Tongue (tissue), 2 donors: ENCODE results near the gene COL23A1. TPM values are rescaled to one million over a fixed set of nuclear protein-coding genes. Genes with fewer than 3 reads are reported as not detected.

Experiments
- DNase-seq: peaks from one replicate; pipeline ENCODE4 v3.0.0-alpha.2; 2015
- total RNA-seq: library from RNA; depleted of rRNA; stranded (reverse); fragments of >200 nt; gene quantifications from one replicate; pipeline ENCODE4 v1.2.3, GENCODE V29; 2014

The COL23A1 gene
- total RNA-seq, 1 donor from 2014 or later: 5.4 TPM

DNA sequence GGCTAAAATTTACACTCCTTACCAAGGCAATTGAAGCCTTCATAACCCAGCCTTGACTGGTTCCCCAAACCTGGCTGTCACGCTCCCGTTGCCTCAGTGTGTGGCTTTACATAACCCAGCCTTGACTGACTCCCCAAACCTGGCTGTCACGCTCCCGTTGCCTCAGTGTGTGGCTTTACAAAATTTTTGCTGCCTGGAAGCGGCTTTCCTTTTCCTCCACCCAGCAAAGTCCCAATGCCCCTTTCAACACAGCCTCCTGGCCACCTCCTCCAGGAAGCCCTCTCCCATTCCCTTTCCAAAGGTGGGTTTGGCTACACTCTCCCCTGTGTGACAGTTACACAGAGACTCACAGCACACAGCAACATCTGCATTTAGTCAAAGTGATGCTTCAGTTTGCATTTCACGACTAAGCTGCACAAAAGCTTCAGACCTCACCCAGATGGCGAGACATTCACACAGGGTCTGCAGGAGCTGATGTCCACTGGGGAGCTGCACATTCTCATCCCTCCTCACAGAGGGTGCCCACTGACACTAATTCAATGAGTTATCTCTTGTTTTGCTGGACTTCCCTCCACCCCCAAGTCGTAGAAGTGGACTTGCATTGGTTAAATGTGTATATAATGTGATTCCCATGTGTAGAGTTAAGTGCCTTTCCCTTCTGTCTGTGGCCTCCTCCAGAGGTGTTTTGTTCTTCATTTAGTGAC, 201.0 kb downstream of the COL23A1 start:
- DNase-seq: no peak

GRCh38 chr5:178388386-178389025, 201.7 kb downstream of the COL23A1 start:
- peak; percentile 68 for DNase-seq

DNA sequence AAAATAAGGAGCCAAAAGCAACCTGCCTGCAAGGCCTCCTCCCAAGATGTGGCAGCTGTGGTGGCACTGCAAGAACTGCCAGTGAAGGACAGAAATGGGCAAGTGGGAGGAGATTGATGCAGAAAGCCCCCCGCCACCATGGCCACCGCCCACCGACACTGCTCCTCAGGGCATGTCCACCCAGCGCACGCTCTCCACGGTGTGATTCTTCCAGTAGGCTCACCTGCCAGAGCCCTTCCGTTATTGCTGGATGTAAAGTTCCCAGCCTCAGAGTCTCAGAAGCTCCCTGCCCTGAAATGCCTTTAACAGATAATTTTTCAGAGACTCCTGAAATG, 202.4 kb downstream of the COL23A1 start:
- DNase-seq: no peak

- DNase-seq: no peak
Measured at GRCh38 chr5:178387061-178387855, 202.9 kb downstream of the COL23A1 start.

- no peak for DNase-seq
Measured at GRCh38 chr5:178386336-178386931, 203.8 kb downstream of the COL23A1 start.

GRCh38 chr5:178385496-178385890, 204.7 kb downstream of the COL23A1 start:
- DNase-seq: no peak

DNA sequence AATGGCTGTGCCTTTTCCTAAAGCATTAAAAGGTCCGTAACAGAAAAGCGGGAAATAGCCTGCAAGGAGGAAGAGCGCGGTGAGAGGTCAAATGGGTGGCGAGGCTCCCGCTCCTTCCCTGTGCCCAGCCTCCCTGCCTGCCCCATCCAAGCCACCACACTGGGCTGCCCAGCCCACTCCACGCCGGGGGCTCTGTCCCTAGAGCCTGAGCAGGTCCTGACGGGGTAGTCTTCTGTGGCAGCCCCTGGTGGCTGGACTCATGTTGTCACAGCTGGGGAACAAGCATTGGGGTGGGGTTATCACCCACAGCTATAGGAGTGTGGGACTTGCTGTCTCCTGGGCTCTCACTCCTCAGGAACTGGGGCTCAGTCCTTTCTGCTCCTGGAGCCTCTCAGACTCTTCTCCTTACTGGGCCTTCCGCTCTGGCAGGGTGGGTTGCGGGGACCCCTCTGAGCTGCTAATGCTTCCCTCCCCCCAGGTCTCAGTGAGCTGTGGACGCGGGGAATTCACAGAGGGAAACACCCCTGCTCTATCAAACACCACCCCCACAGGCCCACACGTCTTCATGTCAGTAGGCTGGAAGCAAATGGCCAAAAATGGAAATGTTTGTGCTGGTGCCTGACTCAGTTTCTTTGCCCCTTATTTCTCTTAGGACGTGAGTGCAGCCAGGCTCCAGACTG, 205.2 kb downstream of the COL23A1 start:
- no peak for DNase-seq

DNA sequence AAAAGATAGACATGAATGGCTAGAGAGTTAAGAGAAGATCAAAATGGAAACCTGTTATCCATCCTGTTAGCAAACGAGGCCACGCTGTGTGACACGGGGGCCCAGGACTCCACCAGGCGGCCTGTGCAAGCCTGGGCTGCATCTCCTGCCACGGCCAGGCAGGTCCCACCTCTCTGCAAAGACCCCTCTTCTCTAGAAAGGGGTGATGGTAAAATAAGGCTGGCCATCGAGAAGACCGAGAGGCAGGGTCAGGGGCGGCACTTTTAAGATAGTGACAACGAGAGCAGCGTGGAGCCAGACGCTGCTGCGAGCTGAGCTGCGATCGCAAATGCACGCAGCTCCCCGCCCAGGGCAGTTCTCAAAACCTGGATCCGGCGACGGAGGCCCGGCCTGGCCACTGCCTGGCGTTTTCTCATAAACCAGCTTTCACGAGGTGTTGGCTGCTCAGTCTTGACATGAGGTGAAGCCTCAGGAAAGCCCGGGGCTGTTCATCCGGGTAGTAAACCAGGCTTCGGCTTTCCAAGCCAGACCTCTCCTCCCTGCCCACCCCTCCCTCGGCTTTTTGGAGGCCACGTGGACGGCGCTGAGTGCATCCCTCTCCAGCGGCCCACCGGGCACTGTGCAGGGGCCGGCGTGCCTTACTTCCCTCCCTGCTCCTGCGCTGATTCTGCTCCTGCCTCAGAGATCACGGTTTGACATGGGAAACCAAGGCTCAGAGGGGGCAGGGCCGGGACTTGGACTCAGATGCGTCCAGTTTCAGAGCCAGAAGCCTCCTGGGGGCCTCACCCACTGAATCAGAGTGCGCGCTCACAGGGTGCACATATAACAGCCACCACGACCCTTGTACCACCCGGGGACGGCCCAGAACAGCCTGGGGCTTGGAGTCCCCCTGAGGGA, 206.0 kb downstream of the COL23A1 start:
- no peak for DNase-seq

GRCh38 chr5:178383301-178383918, 206.8 kb downstream of the COL23A1 start:
- DNase-seq: no peak

- DNase-seq: peak; percentile 74
Measured at GRCh38 chr5:178382754-178383164, 207.4 kb downstream of the COL23A1 start.

GRCh38 chr5:178381921-178382695, 208.1 kb downstream of the COL23A1 start:
- no peak for DNase-seq

GRCh38 chr5:178381206-178381605, 209.0 kb downstream of the COL23A1 start:
- DNase-seq: no peak

DNA sequence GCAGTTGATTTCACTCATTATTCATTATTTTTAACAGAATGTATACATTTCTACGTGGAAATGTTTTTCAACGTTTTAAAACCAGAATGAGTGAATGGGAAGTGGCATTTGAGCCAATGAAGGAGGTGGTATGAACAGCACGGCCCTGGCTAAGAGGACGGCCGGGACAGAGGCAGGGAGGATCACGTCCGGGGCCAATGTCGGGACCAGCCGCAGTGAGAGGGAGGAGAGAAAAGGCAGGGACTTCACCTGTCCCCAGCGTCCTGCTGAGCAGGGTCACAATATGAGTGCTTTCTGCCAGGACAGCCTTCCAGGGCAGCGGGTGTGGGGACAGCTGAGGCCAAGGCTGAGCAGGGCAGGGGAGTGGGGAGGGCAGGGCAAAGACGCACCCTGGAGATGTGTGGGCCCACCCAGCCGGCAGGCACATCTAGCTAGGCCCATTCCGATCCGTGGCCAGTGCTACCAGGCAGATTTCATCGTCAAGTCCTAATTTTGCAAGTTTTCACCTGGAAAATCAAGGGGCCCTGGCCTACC, 209.6 kb downstream of the COL23A1 start:
- no peak for DNase-seq

- no peak for DNase-seq
Measured at GRCh38 chr5:178380086-178380485, 210.1 kb downstream of the COL23A1 start.

DNA sequence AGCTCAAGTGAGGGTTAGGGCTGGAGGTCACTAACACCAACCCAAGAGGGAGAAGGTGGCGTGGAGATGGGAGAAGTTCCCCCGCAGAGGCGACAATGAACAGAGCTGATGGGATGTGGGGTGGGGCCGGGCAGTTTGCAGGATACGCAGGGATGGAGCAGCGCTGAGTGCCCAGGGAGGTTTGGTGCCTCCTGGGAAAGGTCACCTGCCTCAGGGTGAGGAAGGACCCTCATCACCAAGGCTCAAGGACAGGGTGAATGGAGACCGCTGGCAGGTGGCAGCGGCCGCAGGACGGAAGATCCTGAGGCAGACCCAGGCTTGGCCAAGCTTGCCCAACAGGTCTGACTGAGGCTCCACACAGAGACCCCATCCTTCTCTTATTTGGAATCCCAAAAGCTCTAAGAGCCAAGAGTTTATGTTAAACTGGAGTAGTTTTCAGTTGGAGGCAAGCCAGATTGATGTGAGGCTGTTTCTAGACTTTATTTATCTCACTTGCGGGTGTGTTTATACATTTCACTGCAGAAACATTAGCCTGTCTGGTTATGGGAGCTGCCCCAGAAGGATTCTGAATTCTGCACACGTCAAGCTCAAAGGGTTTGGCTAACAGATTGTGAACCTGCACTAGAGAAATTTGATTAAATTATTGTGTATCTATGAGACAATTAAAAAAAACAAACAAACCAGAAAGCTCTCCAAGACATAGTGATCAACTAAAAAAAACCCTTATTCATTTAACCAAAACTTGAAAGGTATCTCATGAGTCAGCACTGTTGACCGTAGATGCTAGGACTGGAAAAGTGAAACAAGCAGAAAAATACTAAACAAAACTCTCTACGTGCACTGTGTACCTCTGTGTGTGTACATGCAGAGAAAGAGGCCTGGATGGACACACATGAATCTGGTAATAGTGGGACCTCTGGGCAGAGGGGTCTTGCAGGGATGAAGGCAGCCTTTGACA, 211.4 kb downstream of the COL23A1 start:
- DNase-seq: no peak

GRCh38 chr5:178377583-178378270, 212.5 kb downstream of the COL23A1 start:
- no peak for DNase-seq

DNA sequence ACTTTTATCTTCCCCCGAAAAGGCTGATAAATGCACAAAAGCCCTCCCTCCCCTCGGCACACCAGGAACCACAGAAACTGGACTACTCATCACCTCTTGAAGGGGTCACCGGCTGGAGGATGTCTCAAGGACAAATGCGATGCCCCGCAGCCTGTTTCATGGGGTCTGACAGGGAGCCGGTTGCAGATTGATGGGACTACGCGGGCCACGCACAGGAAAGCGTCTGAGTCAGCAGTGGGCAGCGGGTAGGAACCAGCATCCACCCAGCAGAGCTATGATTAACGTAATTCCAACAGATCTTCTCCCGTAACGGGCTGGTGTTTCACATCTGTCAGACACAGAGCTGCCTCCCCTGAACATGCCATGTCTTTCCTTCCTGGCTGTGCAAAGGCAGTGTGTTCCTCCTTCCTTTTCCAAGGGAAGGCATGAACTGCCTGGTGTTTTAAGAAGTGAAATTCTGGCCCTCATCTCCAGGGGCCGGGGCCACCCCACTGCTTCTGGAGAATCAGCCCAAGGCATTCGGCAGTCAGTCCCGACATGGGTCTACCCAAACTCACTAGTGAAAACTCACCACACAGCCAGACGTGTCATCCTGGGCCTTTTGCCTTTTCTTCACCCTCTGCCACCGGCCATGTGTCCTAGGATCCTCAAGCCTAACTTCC, 213.1 kb downstream of the COL23A1 start:
- no peak for DNase-seq
